SH-SY5Y (cell line): ENCODE data around the gene SLC12A4.

Experiments used
- GATA2 ChIP-seq: IDR thresholded peaks from 2 replicates; pipeline ENCODE4 v1.6.1; 2011; ENCODE audit warnings: mild to moderate bottlenecking, low read depth, low read length
- GATA3 ChIP-seq: IDR thresholded peaks from 2 replicates; pipeline ENCODE4 v1.6.1; 2011; ENCODE audit warnings: low read depth, mild to moderate bottlenecking, low read length, moderate library complexity

Gene SLC12A4

GRCh38 chr16:67942510-67943255 lies 25.8 kb downstream of the SLC12A4 start:
- TF ChIP-seq GATA3 (no peak), GATA2 (no peak)

GRCh38 chr16:67942200-67942509 lies 26.3 kb downstream of the SLC12A4 start:
- TF ChIP-seq GATA3: no peak
- TF ChIP-seq GATA2: no peak

GRCh38 chr16:67941469-67942199 lies 26.8 kb downstream of the SLC12A4 start:
- TF ChIP-seq GATA3 (no peak), GATA2 (no peak)

GRCh38 chr16:67940446-67941089 lies 27.9 kb downstream of the SLC12A4 start:
- TF ChIP-seq GATA2: no peak
- no peak for TF ChIP-seq GATA3

GRCh38 chr16:67939507-67940445 lies 28.7 kb downstream of the SLC12A4 start:
- no peak for TF ChIP-seq GATA2
- TF ChIP-seq GATA3: no peak

GRCh38 chr16:67936880-67937605 lies 31.4 kb downstream of the SLC12A4 start:
- TF ChIP-seq GATA3 (no peak), GATA2 (no peak)

GRCh38 chr16:67936124-67936879 lies 32.1 kb downstream of the SLC12A4 start, which contains the start of gene PSMB10:
Gene PSMB10, minus strand, starts transcription at chr16:67936850. Its CDS starts 101 bp downstream, at chr16:67936749.
- TF ChIP-seq GATA3 (no peak), GATA2 (no peak)

GRCh38 chr16:67935402-67936123 lies 32.9 kb downstream of the SLC12A4 start:
- TF ChIP-seq GATA3 (no peak), GATA2 (0 out of 2 replicates have a peak, but pooled peaks have one; percentile 9)

- no peak for TF ChIP-seq GATA2
- no peak for TF ChIP-seq GATA3
Observed at GRCh38 chr16:67935101-67935401, 33.4 kb downstream of the SLC12A4 start.

GRCh38 chr16:67934306-67935100 lies 33.9 kb downstream of the SLC12A4 start:
- TF ChIP-seq GATA3 (no peak), GATA2 (no peak)

- TF ChIP-seq GATA3: no peak
- no peak for TF ChIP-seq GATA2
Observed at GRCh38 chr16:67933805-67934204, 34.6 kb downstream of the SLC12A4 start.

- TF ChIP-seq GATA2: no peak
- TF ChIP-seq GATA3: no peak
Observed at GRCh38 chr16:67932462-67932840, 36.0 kb downstream of the SLC12A4 start.
